Measurements from ENCODE around the gene OR1N2.

- TF ChIP-seq GABPA (IDR thresholded peaks at IDR 0.05; ENCODE audit: low read depth) (no peak), ATF2 (IDR thresholded peaks at IDR 0.05; ENCODE audit: low read length) (no peak), SRF (IDR thresholded peaks at IDR 0.05; ENCODE audit: low read depth in 2 of 2, low read length in 2 of 2) (no peak), MEF2A (IDR thresholded peaks at IDR 0.05; ENCODE audit: insufficient read depth, low read depth, low read length) (no peak), SP1 (IDR thresholded peaks at IDR 0.05; ENCODE audit: low read depth, low read length) (no peak)
Measured at GRCh38 chr9:122546196-122546595, 6.7 kb upstream of the OR1N2 start.

Measured in GM12878 (cell line).